GM19193 (cell line): Measurements from ENCODE around the gene TMEM175.

Experiments
- POLR2A ChIP-seq: IDR thresholded peaks from 4 replicates; pipeline ENCODE4 v1.6.1; 2011; ENCODE audit not compliant: insufficient read depth, insufficient read length; ENCODE audit errors: extremely low read depth

The TMEM175 gene

GRCh38 chr4:925771-926500 is 6.3 kb upstream of the TMEM175 start:
- no peak for TF ChIP-seq POLR2A

GRCh38 chr4:926538-926937 is 5.7 kb upstream of the TMEM175 start:
- no peak for TF ChIP-seq POLR2A

GRCh38 chr4:929096-929765 is 3.0 kb upstream of the TMEM175 start:
- no peak for TF ChIP-seq POLR2A

GRCh38 chr4:930028-930551 is 2.2 kb upstream of the TMEM175 start:
- no peak for TF ChIP-seq POLR2A

GRCh38 chr4:930827-931193 is 1.4 kb upstream of the TMEM175 start:
- TF ChIP-seq POLR2A: no peak

DNA sequence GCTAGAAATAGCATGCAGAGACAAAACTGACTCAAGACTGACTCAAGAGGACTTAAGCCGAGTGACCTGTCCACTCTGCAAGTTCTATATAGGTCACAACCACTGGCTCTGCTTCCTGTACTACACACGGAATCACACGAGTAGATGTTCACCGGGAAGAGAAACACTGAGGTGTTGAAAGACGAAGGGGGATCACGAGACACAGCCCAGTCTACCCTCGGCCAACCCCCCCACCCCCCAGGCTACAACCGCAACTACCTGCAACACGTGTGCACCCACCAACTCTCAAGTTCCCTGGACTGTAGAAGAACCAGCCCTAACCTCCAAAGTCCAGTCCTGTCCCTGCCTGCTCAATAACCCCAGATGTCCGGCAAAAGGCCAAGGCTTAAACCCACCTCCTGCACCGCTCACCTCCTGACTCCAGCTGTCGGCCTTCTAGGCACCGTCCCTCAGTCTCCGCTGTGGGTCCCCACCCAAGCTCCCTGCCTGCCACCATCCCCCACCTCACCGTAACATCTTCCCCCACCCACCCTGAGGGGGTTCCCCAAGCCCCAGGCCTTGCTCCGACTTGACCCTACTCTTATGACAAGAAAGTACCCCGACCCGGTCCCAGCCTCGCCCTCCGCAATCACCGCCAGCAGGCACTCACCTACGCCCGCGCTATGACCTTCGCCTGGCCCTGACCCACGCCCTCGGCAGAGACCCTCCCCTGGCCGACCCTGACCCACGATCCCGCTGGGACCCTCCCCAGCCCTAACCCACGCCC is 883 bp upstream of the TMEM175 start:
- no peak for TF ChIP-seq POLR2A

- TF ChIP-seq POLR2A: no peak
Observed at GRCh38 chr4:932713-933070, 432 bp downstream of the TMEM175 start.

- TF ChIP-seq POLR2A: no peak
Observed at GRCh38 chr4:945274-946102, 13.2 kb downstream of the TMEM175 start.

DNA sequence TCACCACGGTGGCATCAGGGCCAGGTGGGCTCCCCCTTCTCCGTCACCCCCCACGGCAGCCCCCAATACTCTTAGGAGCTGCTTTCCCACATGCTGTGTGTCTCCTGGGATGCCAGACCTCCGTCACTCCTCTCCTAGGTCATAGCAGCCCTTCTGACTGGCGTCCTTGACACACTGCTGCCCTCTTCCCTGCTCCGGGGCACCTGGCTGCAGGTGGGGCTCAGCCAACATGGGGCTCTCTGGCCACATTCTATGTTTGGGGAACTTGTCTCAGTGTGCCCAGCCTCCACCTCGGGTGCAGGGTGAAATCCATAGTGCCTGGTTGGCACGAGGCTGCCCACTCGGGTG is 13.8 kb downstream of the TMEM175 start:
- no peak for TF ChIP-seq POLR2A

DNA sequence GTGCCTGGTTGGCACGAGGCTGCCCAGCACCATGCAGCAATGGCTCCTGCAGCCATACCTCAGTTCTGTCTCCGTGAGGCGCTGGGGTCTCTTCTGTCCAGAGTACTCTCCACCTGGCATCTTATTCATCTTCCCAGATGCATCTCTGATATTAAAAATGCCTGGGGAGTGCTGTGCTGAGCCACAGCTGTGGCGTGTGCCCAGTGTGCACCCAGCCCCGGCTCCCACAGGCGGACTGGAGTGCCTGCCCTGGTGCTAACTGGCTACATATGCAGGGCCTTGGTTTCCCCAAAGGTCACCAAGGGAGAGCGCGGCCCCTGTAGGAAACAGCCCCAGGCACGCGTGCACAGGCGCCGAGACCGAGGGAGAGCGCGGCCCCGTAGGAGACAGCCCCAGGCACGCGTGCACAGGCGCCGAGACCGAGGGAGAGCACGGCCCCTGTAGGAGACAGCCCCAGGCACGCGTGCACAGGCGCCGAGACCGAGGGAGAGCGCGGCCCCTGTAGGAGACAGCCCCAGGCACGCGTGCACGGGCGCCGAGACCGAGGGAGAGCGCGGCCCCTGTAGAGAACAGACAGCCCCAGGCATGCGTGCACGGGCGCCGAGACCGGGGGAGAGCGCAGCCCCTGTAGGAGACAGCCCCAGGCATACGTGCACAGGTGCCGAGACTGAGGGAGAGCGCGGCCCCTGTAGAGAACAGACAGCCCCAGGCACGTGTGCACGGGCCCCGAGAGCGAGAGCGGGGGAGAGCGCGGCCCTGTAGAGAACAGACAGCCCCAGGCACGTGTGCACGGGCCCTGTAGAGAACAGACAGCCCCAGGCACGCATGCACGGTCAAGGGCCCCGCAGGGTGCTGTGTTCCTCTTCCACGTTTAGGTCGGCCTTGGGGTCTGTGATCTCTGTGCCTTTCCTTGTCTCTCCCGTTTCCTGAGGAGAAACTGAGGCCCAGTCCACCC is 14.5 kb downstream of the TMEM175 start:
- TF ChIP-seq POLR2A: no peak

DNA sequence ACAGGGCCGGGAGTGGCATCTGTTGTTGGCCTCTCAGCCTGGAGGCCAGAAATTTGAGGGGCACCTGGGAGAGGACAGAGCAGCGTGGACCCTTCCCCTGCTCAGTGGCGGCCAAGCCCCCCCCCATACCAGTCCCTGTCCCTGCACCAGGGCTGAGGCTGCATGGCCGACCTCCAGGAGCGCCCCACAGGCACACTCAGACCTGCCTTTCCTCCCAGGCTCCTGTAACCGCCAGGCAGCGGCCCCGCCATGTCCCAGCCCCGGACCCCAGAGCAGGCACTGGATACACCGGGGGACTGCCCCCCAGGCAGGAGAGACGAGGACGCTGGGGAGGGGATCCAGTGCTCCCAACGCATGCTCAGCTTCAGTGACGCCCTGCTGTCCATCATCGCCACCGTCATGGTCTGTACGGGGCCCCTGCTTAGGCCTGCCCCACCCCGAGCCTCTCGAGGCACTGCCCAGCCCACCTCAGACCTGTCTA is 15.3 kb downstream of the TMEM175 start:
- TF ChIP-seq POLR2A: no peak

- no peak for TF ChIP-seq POLR2A
Observed at GRCh38 chr4:948101-948935, 16.1 kb downstream of the TMEM175 start.

GRCh38 chr4:948936-949300 is 16.7 kb downstream of the TMEM175 start:
- no peak for TF ChIP-seq POLR2A
